ENCODE data around the gene FLYWCH1. TPM values are rescaled to one million over a fixed set of nuclear protein-coding genes. Genes with fewer than 3 reads are reported as not detected.

The FLYWCH1 gene
- total and polyA plus RNA-seq, 9 of the 15 experiments (the other 6 are each of a cell fraction or from before 2014, with no cell fraction given): 0.18 to 33.6 (median 11.3) TPM

DNA sequence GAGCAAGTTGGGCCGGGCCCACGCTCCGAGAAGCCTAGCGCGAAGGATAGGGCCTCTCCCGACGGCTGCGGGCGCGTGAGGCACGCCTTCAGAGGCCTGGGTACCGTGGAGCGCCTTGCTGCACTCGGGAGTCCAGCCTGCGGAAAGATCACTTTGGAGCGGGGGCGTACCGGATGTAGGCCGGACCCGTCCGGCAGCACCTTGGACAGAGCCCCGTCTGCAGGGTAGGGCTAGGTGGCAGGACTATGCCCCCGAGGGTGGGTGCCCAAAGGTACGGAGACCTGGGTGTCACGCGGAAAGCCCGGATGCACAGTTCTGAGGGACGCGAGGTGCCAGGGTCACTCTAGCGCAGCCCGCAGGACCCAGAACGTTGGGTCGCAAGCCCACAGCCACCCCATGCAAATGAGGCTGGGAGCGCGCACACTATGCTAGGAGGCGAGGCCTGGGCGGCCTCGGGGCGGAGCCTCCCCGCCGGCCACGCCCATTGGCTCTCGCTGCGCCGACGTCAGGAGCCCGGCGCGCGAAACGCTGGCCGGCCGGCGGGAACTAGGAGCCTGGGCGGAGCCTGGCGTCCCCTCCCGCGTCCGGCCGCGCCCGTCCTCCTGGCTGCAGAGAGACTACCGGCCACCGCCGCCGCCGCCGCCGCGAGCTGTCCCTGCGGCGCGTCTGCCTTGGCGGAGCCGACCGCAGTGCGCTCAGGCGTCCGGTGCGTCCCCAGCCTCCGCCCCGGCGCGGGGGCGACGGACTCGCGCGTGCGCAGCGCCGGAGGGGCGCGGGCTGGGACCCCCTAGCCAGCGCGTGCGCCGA is 57.2 kb downstream of the FLYWCH1 start, which contains the start of gene PAQR4 (continued):
- TF ChIP-seq KDM1A (IDR thresholded peaks at IDR 0.05): no peak
- TF ChIP-seq GTF2A2 (tag; IDR thresholded peaks at IDR 0.05): no peak
- TF ChIP-seq ZNF184 (CRISPR knock-in tag; IDR thresholded peaks at IDR 0.05): no peak
- TF ChIP-seq PHB2 (IDR thresholded peaks at IDR 0.05; ENCODE audit: low read depth): no peak
- TF ChIP-seq ZNF282 (CRISPR knock-in tag; IDR thresholded peaks at IDR 0.05): 0 out of 2 replicates have a peak, but pooled peaks have one; percentile 94
- no peak for TF ChIP-seq CBFA2T3 (IDR thresholded peaks at IDR 0.05)
- TF ChIP-seq ZFP30 (CRISPR knock-in tag; IDR thresholded peaks at IDR 0.05; ENCODE audit: borderline replicate concordance): no peak
- no peak for TF ChIP-seq TAF7 (tag; IDR thresholded peaks at IDR 0.05)
- TF ChIP-seq ZNF551 (CRISPR knock-in tag; IDR thresholded peaks at IDR 0.05): no peak
- TF ChIP-seq, protein P1, sequence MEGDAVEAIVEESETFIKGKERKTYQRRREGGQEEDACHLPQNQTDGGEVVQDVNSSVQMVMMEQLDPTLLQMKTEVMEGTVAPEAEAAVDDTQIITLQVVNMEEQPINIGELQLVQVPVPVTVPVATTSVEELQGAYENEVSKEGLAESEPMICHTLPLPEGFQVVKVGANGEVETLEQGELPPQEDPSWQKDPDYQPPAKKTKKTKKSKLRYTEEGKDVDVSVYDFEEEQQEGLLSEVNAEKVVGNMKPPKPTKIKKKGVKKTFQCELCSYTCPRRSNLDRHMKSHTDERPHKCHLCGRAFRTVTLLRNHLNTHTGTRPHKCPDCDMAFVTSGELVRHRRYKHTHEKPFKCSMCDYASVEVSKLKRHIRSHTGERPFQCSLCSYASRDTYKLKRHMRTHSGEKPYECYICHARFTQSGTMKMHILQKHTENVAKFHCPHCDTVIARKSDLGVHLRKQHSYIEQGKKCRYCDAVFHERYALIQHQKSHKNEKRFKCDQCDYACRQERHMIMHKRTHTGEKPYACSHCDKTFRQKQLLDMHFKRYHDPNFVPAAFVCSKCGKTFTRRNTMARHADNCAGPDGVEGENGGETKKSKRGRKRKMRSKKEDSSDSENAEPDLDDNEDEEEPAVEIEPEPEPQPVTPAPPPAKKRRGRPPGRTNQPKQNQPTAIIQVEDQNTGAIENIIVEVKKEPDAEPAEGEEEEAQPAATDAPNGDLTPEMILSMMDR (IDR thresholded peaks at IDR 0.05 in 2 of 3, conservative IDR thresholded peaks at IDR 0.05 in 1 of 3; ENCODE audit: insufficient read depth in 2 of 3, low read depth in 1 of 3, low read length in 3 of 3): no peak
- no peak for TF ChIP-seq SLC30A9 (CRISPR knock-in tag; IDR thresholded peaks at IDR 0.05)
- no peak for TF ChIP-seq MCM7 (IDR thresholded peaks at IDR 0.05)
- TF ChIP-seq, protein P2, sequence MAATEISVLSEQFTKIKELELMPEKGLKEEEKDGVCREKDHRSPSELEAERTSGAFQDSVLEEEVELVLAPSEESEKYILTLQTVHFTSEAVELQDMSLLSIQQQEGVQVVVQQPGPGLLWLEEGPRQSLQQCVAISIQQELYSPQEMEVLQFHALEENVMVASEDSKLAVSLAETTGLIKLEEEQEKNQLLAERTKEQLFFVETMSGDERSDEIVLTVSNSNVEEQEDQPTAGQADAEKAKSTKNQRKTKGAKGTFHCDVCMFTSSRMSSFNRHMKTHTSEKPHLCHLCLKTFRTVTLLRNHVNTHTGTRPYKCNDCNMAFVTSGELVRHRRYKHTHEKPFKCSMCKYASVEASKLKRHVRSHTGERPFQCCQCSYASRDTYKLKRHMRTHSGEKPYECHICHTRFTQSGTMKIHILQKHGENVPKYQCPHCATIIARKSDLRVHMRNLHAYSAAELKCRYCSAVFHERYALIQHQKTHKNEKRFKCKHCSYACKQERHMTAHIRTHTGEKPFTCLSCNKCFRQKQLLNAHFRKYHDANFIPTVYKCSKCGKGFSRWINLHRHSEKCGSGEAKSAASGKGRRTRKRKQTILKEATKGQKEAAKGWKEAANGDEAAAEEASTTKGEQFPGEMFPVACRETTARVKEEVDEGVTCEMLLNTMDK (IDR thresholded peaks at IDR 0.05; ENCODE audit: borderline replicate concordance, insufficient read depth, low read depth, low read length, poor library complexity, severe bottlenecking): no peak
- no peak for TF ChIP-seq ADNP (tag; IDR thresholded peaks at IDR 0.05)
- no peak for TF ChIP-seq SRSF7 (optimal IDR thresholded peaks at IDR 0.05; ENCODE audit: low read depth, low read length)
- peak; percentile 6 to 36; a peak in 1 of 4 replicates for TF ChIP-seq TRIM24 (IDR thresholded peaks at IDR 0.05)
- TF ChIP-seq TAF1 (IDR thresholded peaks at IDR 0.05; ENCODE audit: control insufficient read depth, extremely low read depth, insufficient read depth, low read length, severe bottlenecking): peak; percentile 67
- peak; percentile 78; the same call in 1 of the 2 replicates for TF ChIP-seq ZNF644 (tag; IDR thresholded peaks at IDR 0.05; ENCODE audit: low read depth)
- 0 out of 2 replicates have a peak, but pooled peaks have one; percentile 53 for TF ChIP-seq ZNF311 (CRISPR knock-in tag; IDR thresholded peaks at IDR 0.05)
- no peak for TF ChIP-seq TAF9B (IDR thresholded peaks at IDR 0.05; ENCODE audit: partially characterized antibody)
- TF ChIP-seq ETS2 (tag; IDR thresholded peaks at IDR 0.05; ENCODE audit: borderline replicate concordance, poor library complexity, severe bottlenecking): no peak
- TF ChIP-seq EZH2 (IDR thresholded peaks at IDR 0.05; ENCODE audit: borderline replicate concordance, low read depth, low read length): no peak
- TF ChIP-seq, protein P3, sequence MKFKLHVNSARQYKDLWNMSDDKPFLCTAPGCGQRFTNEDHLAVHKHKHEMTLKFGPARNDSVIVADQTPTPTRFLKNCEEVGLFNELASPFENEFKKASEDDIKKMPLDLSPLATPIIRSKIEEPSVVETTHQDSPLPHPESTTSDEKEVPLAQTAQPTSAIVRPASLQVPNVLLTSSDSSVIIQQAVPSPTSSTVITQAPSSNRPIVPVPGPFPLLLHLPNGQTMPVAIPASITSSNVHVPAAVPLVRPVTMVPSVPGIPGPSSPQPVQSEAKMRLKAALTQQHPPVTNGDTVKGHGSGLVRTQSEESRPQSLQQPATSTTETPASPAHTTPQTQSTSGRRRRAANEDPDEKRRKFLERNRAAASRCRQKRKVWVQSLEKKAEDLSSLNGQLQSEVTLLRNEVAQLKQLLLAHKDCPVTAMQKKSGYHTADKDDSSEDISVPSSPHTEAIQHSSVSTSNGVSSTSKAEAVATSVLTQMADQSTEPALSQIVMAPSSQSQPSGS (CRISPR knock-in tag; IDR thresholded peaks at IDR 0.05): no peak
- no peak for TF ChIP-seq ZNF77 (CRISPR knock-in tag; IDR thresholded peaks at IDR 0.05)
- TF ChIP-seq ZNF79 (CRISPR knock-in tag; IDR thresholded peaks at IDR 0.05; ENCODE audit: low read depth): peak; percentile 40; the same call in 1 of the 2 replicates

Data from K562 (cell line).